Astrocyte (in vitro differentiated cells and primary cell): ENCODE measurements around the gene ARAP2. TPM values are rescaled to one million over a fixed set of nuclear protein-coding genes. Genes with fewer than 3 reads are reported as not detected.

ENCODE experiments used
- DNase-seq: peaks from one replicate; pipeline ENCODE4 v3.0.0-alpha.2; 2010; ENCODE audit warnings: low read depth
- FAIRE-seq: peaks from 2 replicates; lab custom pipeline; 2011; peaks lifted over from hg19 to GRCh38; lab: Jason Lieb, UNC
- H2AFZ ChIP-seq: 2 replicates; pipeline ENCODE4 v1.6.0; 2012; ENCODE audit warnings: low read depth, low read length, inconsistent platforms
- H3K27ac ChIP-seq: 2 replicates; pipeline ENCODE4 v1.5.1; 2011; ENCODE audit warnings: low read depth, low read length, inconsistent platforms
- H3K27me3 ChIP-seq: 2 replicates; pipeline ENCODE4 v1.6.0; 2011; ENCODE audit warnings: low read length, inconsistent platforms; ENCODE audit not compliant: insufficient read depth
- H3K36me3 ChIP-seq: 2 replicates; pipeline ENCODE4 v1.5.1; 2011; ENCODE audit warnings: low read length, inconsistent platforms; ENCODE audit not compliant: insufficient read depth
- H3K4me1 ChIP-seq: 2 replicates; pipeline ENCODE4 v1.5.1; 2011; ENCODE audit warnings: low read length, inconsistent platforms; ENCODE audit not compliant: insufficient read depth
- H3K4me2 ChIP-seq: 2 replicates; pipeline ENCODE4 v1.6.0; 2012; ENCODE audit warnings: low read length, inconsistent platforms
- H3K4me3 ChIP-seq: 2 replicates; pipeline ENCODE4 v1.5.1; 2011; ENCODE audit warnings: low read depth, mild to moderate bottlenecking, low read length, inconsistent platforms; ENCODE audit not compliant: insufficient read depth
- H3K79me2 ChIP-seq: 2 replicates; pipeline ENCODE4 v1.6.0; 2012; ENCODE audit warnings: mild to moderate bottlenecking, low read length, inconsistent platforms; ENCODE audit not compliant: insufficient read depth
- H3K9ac ChIP-seq: 2 replicates; pipeline ENCODE4 v1.6.0; 2012; ENCODE audit warnings: mild to moderate bottlenecking, low read length, inconsistent platforms
- H3K9me3 ChIP-seq: 2 replicates; pipeline ENCODE4 v1.5.1; 2012; ENCODE audit warnings: low read depth, mild to moderate bottlenecking, low read length, inconsistent platforms; ENCODE audit not compliant: insufficient read depth
- H4K20me1 ChIP-seq: 2 replicates; pipeline ENCODE4 v1.6.0; 2012; ENCODE audit warnings: low read length, inconsistent platforms; ENCODE audit not compliant: insufficient read depth
- H3K27ac Mint-ChIP-seq: one replicate; pipeline ENCODE4 v1.8.0; 2021; ENCODE audit warnings: mild to moderate bottlenecking, mixed read lengths; ENCODE audit not compliant: unreplicated experiment
- H3K27me3 Mint-ChIP-seq: one replicate; pipeline ENCODE4 v1.8.0; 2021; ENCODE audit warnings: low read depth, mixed read lengths; ENCODE audit not compliant: unreplicated experiment
- H3K36me3 Mint-ChIP-seq: one replicate; pipeline ENCODE4 v1.8.0; 2021; ENCODE audit warnings: low read depth, mixed read lengths; ENCODE audit not compliant: unreplicated experiment
- H3K4me1 Mint-ChIP-seq: one replicate; pipeline ENCODE4 v1.8.0; 2021; ENCODE audit warnings: low read depth, mixed read lengths; ENCODE audit not compliant: unreplicated experiment
- H3K4me3 Mint-ChIP-seq: one replicate; pipeline ENCODE4 v1.8.0; 2021; ENCODE audit warnings: mild to moderate bottlenecking, moderate library complexity, mixed read lengths; ENCODE audit not compliant: unreplicated experiment
- H3K9me3 Mint-ChIP-seq: one replicate; pipeline ENCODE4 v1.8.0; 2021; ENCODE audit warnings: mild to moderate bottlenecking, mixed read lengths; ENCODE audit not compliant: unreplicated experiment
- CTCF ChIP-seq: IDR thresholded peaks from 2 replicates; pipeline ENCODE4 v1.5.1; 2011; ENCODE audit warnings: low read depth, mild to moderate bottlenecking, inconsistent platforms, low read length, moderate library complexity; ENCODE audit not compliant: insufficient read depth
- EZH2 ChIP-seq: IDR thresholded peaks from 2 replicates; pipeline ENCODE4 v1.6.1; 2012; ENCODE audit warnings: mild to moderate bottlenecking, low read length, inconsistent platforms; ENCODE audit not compliant: insufficient read depth
- total RNA-seq: library from RNA; stranded (reverse); gene quantifications from 2 replicates; pipeline ENCODE4 v1.2.1, GENCODE V29; 2021

ARAP2 gene
- total RNA-seq, 1 donor from 2014 or later: 9.6 TPM

DNA sequence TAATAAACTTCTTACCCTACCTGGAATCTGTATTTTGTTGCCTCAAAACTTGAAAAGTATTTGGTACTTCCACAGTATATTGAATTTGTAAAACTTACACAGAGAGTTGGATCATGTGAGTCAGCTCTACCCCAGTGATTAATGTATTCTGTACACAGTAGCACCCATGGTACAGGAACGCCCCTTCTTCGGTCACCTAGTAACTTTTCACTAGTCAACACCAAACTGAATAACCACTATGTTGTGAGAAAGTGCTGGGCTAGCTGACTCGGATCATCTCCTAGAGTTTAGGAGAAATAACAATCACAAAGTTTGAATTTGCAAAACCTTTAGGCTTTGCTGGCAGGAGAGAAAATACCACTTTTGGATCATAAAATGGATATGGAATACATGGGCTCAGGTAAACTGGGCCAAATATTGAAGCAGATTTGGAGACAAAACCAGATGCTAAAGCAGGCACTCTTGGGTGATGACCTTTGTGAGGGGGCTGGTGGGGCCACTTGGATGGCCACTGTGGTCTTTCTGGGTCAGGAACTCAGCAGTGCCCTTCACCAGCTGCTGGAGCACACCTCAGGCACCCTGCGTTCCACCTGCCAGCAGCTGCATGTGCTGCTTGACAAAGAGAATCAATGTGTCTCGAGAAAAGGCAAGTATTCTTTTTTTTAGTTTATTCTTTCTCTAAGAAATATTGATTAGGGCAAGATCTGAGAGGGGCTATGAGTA lies 37.2 kb upstream of the ARAP2 start, which contains the start of gene DTHD1:
TSS of gene DTHD1 (plus strand) at position 233 of the 723 bp plus-strand sequence. CDS start at position 376, 143 bp downstream.
- Histone ChIP-seq H3K4me1 (no peaks in the 10 kb centered on the region), H4K20me1 (no peaks in the 10 kb centered on the region), H3K9me3 (no peaks in the 10 kb centered on the region), H3K79me2 (no peaks in the 10 kb centered on the region), H3K27me3 (no peaks in the 10 kb centered on the region), H3K4me2 (no peak within 1 kb of the TSS), H3K9ac (no peak within 1 kb of the TSS), H3K4me3 (no peak within 1 kb of the TSS), H3K36me3 (no peaks in the 10 kb centered on the region), H2AFZ (no peak within 1 kb of the TSS), H3K27ac (no peak within 1 kb of the TSS)
- Mint-ChIP-seq H3K27ac (no peak within 1 kb of the TSS), H3K27me3 (no peaks in the 10 kb centered on the region), H3K4me3 (no peak within 1 kb of the TSS), H3K4me1 (peaks cover 4% of the 10 kb centered on the region), H3K36me3 (no peaks in the 10 kb centered on the region), H3K9me3 (peaks cover 2% of the 10 kb centered on the region)
- TF ChIP-seq EZH2 (no peak), CTCF (no peak)
- no peak for FAIRE-seq
- no peak for DNase-seq

DNA sequence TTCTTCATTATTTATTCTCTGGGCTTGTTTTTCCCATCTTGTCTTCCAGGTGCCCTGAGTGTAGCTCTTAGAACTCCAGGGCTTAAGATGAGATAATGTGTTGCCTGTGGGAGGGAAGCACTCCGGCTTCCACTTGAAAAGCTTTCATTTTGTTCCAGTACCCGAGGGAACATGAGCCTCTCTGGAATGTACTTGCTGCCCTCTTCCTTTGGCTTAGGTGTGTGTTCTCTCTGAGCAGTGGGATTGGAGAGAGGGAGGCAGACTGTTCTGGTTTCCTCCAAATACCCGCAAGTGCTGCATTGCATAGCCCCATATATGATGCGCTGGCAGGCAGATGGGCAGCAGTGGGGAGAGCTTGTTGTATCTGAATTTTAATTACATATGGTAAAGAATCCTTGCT lies 36.2 kb upstream of the ARAP2 start:
- H3K9ac ChIP-seq: no peak overlapping the region
- H3K79me2 ChIP-seq: no peaks in the 10 kb centered on the region
- H3K36me3 Mint-ChIP-seq: no peaks in the 10 kb centered on the region
- no peak overlapping the region for H3K27ac ChIP-seq
- FAIRE-seq (no peak), DNase-seq (no peak)
- H3K27me3 Mint-ChIP-seq: no peaks in the 10 kb centered on the region
- H3K4me1 ChIP-seq: no peaks in the 10 kb centered on the region
- H2AFZ ChIP-seq: no peak overlapping the region
- H3K4me3 Mint-ChIP-seq: no peak overlapping the region
- TF ChIP-seq CTCF (no peak), EZH2 (no peak)
- H3K9me3 Mint-ChIP-seq: peaks cover 2% of the 10 kb centered on the region
- H3K36me3 ChIP-seq: no peaks in the 10 kb centered on the region
- H3K4me3 ChIP-seq: no peak overlapping the region
- H3K9me3 ChIP-seq: no peaks in the 10 kb centered on the region
- H3K4me2 ChIP-seq: no peak overlapping the region
- H4K20me1 ChIP-seq: no peaks in the 10 kb centered on the region
- no peak overlapping the region for H3K27ac Mint-ChIP-seq
- no peaks in the 10 kb centered on the region for H3K27me3 ChIP-seq
- H3K4me1 Mint-ChIP-seq: peaks cover 4% of the 10 kb centered on the region

DNA sequence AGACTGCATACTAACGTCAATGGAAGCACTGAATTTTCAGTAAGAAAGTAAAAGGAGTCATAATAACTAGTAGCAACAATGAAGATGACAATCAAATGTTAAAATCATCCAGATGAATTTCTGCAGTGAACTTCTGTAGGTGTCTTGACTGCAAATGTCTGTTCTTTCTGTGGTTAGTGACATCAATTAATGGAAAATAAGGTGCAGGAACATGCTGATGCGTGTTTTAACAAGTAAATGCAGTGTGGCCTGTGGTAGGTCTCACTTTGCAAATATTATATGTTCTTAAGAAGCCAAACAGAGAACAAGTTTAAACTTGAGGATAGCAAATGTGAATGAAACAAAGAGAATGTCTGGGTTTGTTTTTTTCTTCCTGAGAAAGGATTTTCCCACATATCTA lies 34.5 kb upstream of the ARAP2 start:
- H3K27ac Mint-ChIP-seq: no peak overlapping the region
- peaks cover 2% of the 10 kb centered on the region for H3K9me3 Mint-ChIP-seq
- TF ChIP-seq CTCF (no peak), EZH2 (no peak)
- Histone ChIP-seq H3K4me3 (no peak overlapping the region), H3K36me3 (no peaks in the 10 kb centered on the region), H3K27ac (no peak overlapping the region), H4K20me1 (no peaks in the 10 kb centered on the region), H3K9ac (no peak overlapping the region), H3K27me3 (no peaks in the 10 kb centered on the region), H3K79me2 (no peaks in the 10 kb centered on the region), H3K4me1 (no peaks in the 10 kb centered on the region), H3K9me3 (no peaks in the 10 kb centered on the region), H3K4me2 (no peak overlapping the region), H2AFZ (no peak overlapping the region)
- FAIRE-seq (no peak), DNase-seq (no peak)
- peaks cover 4% of the 10 kb centered on the region for H3K4me1 Mint-ChIP-seq
- no peaks in the 10 kb centered on the region for H3K36me3 Mint-ChIP-seq
- H3K4me3 Mint-ChIP-seq: no peak overlapping the region
- no peaks in the 10 kb centered on the region for H3K27me3 Mint-ChIP-seq
